DND-41 (cell line): ENCODE results near the gene TRIM43B.
"Not testable (repeated sequence)": the region's sequence is repeated elsewhere in the genome, so short reads cannot be mapped to it uniquely, and the experiment has no call there.

Experiments used
- CTCF ChIP-seq: IDR thresholded peaks from 2 replicates; pipeline ENCODE4 v1.5.1; 2012; ENCODE audit warnings: borderline replicate concordance, low read length, moderate library complexity, mild to moderate bottlenecking; ENCODE audit not compliant: poor library complexity, severe bottlenecking; ENCODE audit errors: extremely low read depth
- EZH2 ChIP-seq: IDR thresholded peaks from 3 replicates; pipeline ENCODE4 v1.6.1; 2012; ENCODE audit warnings: borderline replicate concordance, low read depth, mild to moderate bottlenecking, moderate library complexity, low read length, inconsistent platforms; ENCODE audit not compliant: severe bottlenecking

- not testable (repeated sequence) for TF ChIP-seq EZH2, CTCF
Observed at GRCh38 chr2:95484654-95485053, at the start of gene TRIM43B.
